Measurements from ENCODE around the gene DNM3.

DNM3 gene

DNA sequence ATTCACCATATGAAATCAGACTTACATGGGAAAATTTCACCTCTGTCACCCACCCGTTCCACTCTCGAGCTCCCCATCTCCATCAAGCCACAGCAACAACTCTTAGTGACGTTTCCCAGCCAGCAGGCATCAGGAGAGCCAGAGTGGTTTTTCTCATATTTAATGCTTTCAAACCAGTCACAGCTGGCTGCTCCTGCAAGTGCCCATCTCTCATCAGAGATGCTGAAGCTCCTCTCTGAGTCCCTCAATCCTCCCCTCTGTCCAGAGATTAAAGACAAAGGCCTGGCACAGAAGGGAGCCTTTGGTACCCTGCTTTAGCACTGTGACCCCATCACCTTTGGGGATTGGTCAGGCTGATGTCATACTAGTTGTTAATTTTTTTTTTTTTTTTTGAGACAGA is 277.3 kb downstream of the DNM3 start:
- Histone ChIP-seq H3K27ac (ENCODE audit: poor library complexity, severe bottlenecking) (no peak overlapping the region), H3K4me1 (ENCODE audit: insufficient read depth, poor library complexity, severe bottlenecking) (no peaks in the 10 kb centered on the region), H3K27me3 (ENCODE audit: insufficient read depth, poor library complexity, severe bottlenecking) (no peaks in the 10 kb centered on the region), H3K9me3 (ENCODE audit: severe bottlenecking) (no peaks in the 10 kb centered on the region), H3K36me3 (ENCODE audit: low read depth) (no peaks in the 10 kb centered on the region), H3K4me3 (ENCODE audit: severe bottlenecking) (no peak overlapping the region)
- TF ChIP-seq CTCF (IDR thresholded peaks at IDR 0.05; ENCODE audit: poor library complexity, severe bottlenecking): no peak
- no peak for DNase-seq (ENCODE audit: low spot score)
- ATAC-seq (ENCODE audit: low read depth): no peak

GRCh38 chr1:172119184-172119583 is 277.9 kb downstream of the DNM3 start:
- no peak for ATAC-seq (ENCODE audit: low read depth)
- Histone ChIP-seq H3K36me3 (ENCODE audit: low read depth) (no peaks in the 10 kb centered on the region), H3K27ac (ENCODE audit: poor library complexity, severe bottlenecking) (no peak overlapping the region), H3K4me3 (ENCODE audit: severe bottlenecking) (no peak overlapping the region), H3K27me3 (ENCODE audit: insufficient read depth, poor library complexity, severe bottlenecking) (no peaks in the 10 kb centered on the region), H3K9me3 (ENCODE audit: severe bottlenecking) (no peaks in the 10 kb centered on the region), H3K4me1 (ENCODE audit: insufficient read depth, poor library complexity, severe bottlenecking) (no peaks in the 10 kb centered on the region)
- no peak for DNase-seq (ENCODE audit: low spot score)
- no peak for TF ChIP-seq CTCF (IDR thresholded peaks at IDR 0.05; ENCODE audit: poor library complexity, severe bottlenecking)

GRCh38 chr1:172120381-172120780 is 279.1 kb downstream of the DNM3 start:
- no peaks in the 10 kb centered on the region for H3K27me3 ChIP-seq (ENCODE audit: insufficient read depth, poor library complexity, severe bottlenecking)
- no peaks in the 10 kb centered on the region for H3K9me3 ChIP-seq (ENCODE audit: severe bottlenecking)
- H3K27ac ChIP-seq (ENCODE audit: poor library complexity, severe bottlenecking): no peak overlapping the region
- DNase-seq (ENCODE audit: low spot score) (no peak), ATAC-seq (ENCODE audit: low read depth) (no peak)
- no peak for TF ChIP-seq CTCF (IDR thresholded peaks at IDR 0.05; ENCODE audit: poor library complexity, severe bottlenecking)
- no peak overlapping the region for H3K4me3 ChIP-seq (ENCODE audit: severe bottlenecking)
- H3K36me3 ChIP-seq (ENCODE audit: low read depth): no peaks in the 10 kb centered on the region
- H3K4me1 ChIP-seq (ENCODE audit: insufficient read depth, poor library complexity, severe bottlenecking): no peaks in the 10 kb centered on the region

- ATAC-seq (ENCODE audit: low read depth): no peak
- Histone ChIP-seq H3K27ac (ENCODE audit: poor library complexity, severe bottlenecking) (no peak overlapping the region), H3K4me3 (ENCODE audit: severe bottlenecking) (no peak overlapping the region), H3K9me3 (ENCODE audit: severe bottlenecking) (no peaks in the 10 kb centered on the region), H3K27me3 (ENCODE audit: insufficient read depth, poor library complexity, severe bottlenecking) (no peaks in the 10 kb centered on the region), H3K4me1 (ENCODE audit: insufficient read depth, poor library complexity, severe bottlenecking) (no peaks in the 10 kb centered on the region), H3K36me3 (ENCODE audit: low read depth) (no peaks in the 10 kb centered on the region)
- TF ChIP-seq CTCF (IDR thresholded peaks at IDR 0.05; ENCODE audit: poor library complexity, severe bottlenecking): no peak
- DNase-seq (ENCODE audit: low spot score): no peak
These were observed 279.9 kb downstream of the DNM3 start for GRCh38 chr1:172121081-172121717.

DNA sequence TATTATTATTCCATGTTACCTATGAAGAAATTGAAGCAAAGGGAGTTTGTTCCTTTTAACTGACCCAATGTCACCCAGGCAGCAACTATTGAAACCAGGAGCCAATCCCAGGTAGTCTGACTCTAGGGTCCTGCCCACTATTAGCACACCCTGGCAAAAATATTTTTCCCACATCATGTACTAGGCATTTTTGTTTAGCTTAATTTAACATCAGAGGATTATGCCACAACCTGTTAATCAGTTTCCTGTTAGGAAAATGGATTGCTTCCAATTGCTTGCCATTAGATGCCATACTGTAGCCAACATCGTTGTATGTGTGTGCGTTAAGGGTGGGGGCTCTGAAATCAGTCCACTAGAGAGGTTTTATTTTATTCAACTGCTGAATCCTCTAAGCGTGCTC is 281.1 kb downstream of the DNM3 start:
- H3K27ac ChIP-seq (ENCODE audit: poor library complexity, severe bottlenecking): no peak overlapping the region
- ATAC-seq (ENCODE audit: low read depth) (no peak), DNase-seq (ENCODE audit: low spot score) (no peak)
- H3K4me1 ChIP-seq (ENCODE audit: insufficient read depth, poor library complexity, severe bottlenecking): no peaks in the 10 kb centered on the region
- H3K9me3 ChIP-seq (ENCODE audit: severe bottlenecking): no peaks in the 10 kb centered on the region
- H3K4me3 ChIP-seq (ENCODE audit: severe bottlenecking): no peak overlapping the region
- H3K27me3 ChIP-seq (ENCODE audit: insufficient read depth, poor library complexity, severe bottlenecking): no peaks in the 10 kb centered on the region
- no peak for TF ChIP-seq CTCF (IDR thresholded peaks at IDR 0.05; ENCODE audit: poor library complexity, severe bottlenecking)
- no peaks in the 10 kb centered on the region for H3K36me3 ChIP-seq (ENCODE audit: low read depth)
